HG02623 (cell line): Measurements from ENCODE around the gene PLOD1.

Experiments used
- ATAC-seq: cut with Tn5 transposase; IDR thresholded peaks from one replicate; pipeline ENCODE4 v1.9.1; 2021; ENCODE audit warnings: moderate library complexity; ENCODE audit not compliant: unreplicated experiment

Gene PLOD1

DNA sequence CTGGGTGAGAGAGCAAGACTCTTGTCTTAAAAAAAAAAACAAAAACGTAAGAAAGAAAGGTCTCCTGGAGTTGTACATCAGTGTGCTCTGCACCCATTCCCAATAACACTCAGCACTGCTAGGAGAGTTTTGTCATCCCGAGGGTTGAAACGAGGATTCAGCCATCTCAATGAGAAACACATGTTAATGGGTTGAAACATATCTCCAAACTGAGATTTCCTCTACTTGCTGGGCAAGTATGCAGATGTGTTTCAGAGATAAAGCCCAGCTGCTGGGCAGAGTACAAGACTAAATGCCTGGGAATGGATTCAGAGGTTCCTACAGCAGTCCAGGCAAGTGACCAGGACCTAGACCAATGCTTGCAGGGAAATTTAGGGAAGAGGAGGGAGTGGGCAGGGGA lies 43.1 kb downstream of the PLOD1 start:
- ATAC-seq = no peak

DNA sequence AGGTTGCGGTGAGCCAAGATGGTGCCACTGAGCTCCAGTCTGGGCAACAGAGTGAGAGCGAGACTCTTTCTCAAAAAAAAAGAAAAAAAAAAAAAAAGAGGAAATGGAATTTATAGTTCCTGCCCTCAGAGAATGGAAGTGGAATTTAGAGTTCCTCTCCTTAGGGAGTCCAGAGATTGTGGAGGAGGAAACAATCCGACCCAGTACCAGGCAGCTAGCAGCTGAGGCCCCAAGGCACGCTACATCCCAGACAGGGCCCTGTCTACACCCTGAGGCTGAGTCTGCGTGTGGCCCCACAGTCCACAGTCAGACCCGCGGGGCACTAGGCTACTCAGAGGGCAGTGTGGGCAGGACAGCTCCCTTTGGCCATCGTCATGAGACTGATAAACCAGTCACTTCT lies 43.8 kb downstream of the PLOD1 start:
- ATAC-seq = no peak

DNA sequence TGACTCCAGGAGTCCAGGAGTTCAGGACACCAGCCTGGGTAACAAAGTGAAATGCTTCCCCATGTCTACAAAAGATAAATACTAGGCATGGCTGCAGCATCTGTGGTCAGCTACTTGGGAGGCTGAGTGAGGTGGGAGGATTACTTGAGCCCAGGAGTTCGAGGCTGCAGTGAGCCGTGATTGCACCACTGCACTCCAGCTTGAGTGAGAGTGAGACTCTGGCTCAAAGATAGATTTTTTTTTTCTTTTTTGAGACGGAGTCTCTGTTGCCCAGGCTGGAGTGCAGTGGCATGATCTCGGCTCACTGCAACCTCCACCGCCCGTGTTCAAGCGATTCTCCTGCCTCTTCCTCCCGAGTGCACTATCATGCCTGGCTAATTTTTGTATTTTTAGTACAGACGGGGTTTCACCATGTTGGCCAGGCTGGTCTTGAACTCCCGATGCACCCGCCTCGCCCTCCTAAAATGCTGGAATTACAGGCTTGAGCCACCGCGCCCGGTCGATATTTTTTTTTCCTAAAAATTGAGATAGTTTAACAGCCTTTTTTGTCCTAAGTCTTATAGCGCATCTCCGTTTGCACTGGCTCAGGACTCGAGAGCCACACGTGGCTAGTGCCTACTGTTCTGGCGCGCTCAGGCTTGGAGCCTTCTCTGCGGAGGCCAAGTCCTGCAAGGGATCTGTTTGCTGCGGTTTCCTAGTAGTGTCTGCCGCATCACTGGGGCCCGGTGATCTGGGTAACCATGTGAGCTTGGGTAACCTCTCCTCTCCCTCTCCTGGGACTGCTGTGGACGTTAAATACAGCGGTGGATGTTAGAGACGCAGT lies 44.7 kb downstream of the PLOD1 start:
- ATAC-seq = no peak

DNA sequence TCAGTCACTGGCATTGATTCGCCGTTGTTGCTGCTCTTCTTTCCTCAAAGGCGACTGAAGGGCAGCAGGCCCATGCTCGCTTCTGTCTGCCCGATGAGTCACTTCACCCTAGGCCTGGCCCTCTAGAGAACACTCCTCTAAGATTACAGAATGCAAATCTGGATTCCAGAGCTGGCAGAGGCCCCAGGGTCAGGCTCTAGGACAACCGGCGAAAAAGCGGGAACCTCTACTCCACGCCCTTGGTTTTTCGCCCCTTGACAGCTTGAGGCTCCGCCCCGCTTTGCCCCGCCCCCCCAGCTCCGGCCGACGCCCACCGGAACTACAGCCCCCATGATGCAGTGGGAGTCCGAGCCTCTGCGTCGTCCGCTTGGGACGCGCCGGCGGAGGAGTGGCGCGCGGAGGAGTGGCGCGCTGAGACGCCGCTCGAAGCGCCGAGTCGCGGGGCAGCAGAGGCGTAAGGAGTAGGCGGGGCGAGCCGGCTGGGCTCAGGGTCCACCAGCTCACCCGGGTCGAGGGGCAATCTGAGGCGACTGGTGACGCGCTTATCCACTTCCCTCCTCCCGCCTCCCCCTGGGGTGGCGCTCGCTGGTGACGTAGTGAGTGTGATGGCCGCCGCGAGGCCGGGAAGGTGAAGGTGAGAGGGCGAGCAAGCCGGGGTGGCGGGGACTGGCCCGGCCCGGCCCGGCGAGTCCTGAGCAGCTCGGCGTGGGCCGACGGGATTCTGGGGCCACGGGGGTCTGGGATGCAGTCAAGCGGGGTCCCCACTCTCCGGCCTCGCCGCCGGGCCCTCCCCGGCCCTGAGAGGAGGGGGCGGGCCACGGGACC lies 45.5 kb downstream of the PLOD1 start, which contains the start of gene MFN2:
TSS of gene MFN2 (plus strand) at position 594 of the 825 bp plus-strand sequence. CDS start 8,725 bp downstream, outside the sequence.
- peak; percentile 84 for ATAC-seq

DNA sequence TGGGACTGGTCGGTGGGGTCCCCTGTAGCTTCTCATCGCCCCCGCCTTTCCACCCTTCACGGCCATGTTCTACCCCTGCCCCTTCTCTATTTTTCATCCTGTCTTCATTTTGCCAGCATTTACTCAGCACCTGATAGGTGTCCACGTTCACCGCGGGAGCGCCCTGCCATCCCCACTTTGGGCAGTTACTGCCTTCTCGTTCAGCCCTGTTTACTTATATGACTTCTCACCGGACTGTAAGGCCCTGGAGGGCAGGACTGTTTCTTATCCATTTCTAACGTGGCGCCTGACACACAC lies 46.1 kb downstream of the PLOD1 start:
- ATAC-seq = no peak

DNA sequence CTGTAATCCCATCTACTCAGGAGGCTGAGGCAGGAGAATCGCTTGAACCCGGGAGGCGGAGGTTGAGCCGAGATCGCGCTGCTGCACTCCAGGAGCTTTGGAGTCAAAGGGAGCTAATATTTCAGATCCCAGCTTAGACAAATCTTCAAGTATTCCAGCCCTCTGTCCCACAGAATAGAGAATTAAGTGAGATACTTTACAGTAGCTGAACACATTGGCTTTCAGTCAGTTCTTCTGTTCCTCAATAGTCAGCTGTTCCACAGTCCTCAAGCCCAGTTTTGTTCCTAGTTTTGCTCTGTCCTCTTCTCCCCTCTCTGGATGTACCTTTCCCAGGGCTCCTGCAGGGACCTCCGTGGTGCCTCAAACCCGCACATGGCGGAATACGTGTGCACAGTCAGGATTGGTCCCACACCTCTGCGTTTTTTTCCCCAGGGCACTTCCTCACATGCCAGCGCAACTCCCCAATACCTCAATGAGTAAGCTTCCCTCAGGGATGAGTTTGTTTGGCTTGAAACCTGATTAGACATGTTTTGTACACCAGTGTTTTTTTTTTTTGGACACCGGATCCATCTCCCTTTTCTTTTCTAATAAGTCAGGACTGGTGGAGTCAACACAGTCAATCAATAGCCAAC lies 47.0 kb downstream of the PLOD1 start:
- no peak for ATAC-seq

DNA sequence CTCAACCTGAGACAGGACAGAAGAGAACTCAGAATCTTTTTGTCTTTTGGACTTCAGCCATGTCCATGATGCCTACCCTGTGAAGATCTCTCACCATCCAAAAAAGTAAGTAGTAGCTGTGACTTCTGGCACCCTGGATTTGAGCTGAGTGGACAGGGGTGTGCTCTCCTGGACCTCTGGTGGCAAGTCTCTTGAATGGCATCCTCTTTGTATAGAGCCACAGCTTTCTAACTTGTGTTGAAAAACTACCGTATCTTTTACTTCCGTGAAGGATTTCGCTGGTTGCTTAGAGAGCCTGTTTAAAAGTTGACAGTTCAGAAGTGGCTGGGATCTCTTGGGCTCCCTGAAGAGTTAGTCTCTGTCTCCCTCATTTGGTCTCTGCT lies 47.5 kb downstream of the PLOD1 start:
- ATAC-seq = no peak

DNA sequence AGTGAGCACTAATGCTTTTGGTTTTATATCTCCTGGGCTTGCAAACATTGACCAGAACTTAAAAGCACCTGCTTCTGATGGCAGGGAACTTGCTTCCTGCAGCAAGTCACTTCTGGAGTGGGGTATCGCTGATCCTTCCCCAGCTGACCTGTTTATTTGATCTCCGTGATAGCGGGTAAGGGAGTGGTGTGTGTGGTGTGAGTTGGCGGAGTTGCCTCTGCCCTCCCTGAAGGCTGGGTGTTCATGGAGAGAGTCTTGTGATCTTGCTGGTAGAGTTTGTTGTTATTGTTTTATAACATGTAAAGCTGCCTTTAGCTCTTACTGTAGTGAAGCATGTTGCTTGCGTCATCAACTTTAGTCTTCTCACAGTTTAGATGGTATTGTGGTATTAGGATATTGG lies 49.6 kb downstream of the PLOD1 start:
- ATAC-seq = no peak

DNA sequence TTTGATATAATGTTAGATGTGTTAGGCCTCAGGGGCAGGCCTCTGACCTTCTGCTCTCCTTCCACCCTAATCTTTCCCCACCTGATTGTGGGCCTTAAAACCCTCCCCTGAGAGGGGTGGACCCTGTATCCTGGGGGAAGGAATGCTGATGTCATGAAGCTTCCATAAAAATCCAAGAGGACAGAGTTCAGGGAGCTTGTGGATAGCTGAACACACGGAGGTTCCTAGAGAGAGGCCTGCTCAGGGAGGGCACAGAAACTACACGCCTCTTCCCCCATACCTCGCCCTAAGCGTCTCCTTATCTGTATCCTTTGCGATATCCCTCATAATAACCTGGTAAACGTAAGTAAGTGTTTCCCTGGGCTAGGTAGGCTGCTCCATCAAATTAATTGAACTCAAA lies 50.1 kb downstream of the PLOD1 start:
- ATAC-seq = no peak

DNA sequence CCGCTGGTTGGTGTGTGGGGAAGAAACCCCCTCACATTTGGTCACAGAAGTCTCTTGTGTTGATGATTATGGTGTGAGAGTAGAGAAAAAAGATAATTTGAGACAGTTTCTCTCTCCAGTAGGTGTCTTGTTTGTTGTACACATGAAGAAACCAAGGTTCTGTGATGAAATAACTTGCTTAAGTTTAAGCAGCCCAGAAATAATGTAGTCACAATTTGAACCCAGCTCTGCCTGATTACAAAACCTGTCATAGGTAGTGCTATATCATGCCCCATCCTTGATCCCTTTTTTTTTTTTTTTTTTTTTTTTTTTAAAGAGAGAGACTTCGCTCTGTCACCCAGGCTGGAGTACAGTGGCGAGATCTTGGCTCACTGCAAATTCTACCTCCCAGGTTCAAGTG lies 50.7 kb downstream of the PLOD1 start:
- no peak for ATAC-seq

DNA sequence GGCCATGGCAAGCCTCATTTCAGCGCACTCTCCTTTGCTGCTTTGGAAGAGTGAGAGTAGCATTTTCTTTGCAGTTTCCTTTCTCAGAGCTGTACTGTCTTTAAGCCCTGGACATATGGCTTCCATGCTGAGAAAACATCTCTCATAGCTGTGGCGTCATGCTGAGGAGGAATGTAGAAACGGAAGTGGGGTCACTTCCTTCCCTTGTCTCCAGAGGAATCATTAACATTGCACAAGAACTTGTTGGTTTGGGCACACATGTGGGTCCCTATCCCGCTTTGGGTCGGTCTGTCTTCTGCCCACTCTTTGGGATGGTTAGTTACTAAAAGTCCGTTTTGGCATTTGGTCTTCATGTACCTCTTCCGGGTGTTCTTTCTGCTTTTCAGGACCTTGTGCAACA lies 51.3 kb downstream of the PLOD1 start:
- no peak for ATAC-seq

DNA sequence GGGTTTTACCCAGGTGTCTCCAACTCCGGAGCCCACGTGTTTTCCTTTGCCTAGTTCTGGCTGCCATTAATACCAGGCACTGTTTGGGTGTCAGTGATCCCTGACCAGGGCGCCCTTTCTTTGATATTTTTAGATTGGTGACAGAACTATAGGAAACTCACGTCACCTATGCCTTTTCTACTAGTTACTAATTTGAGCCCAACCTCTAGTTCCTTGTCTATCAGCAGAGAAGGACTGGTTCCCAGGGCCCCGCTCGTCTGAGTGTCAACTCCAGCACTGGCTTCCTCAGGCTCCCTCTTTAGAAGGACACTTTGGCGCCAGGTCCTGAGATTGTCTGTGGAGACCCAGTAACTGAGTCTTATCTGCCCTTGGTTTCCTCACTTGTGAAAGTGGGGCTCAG lies 55.2 kb downstream of the PLOD1 start:
- ATAC-seq = no peak

DNA sequence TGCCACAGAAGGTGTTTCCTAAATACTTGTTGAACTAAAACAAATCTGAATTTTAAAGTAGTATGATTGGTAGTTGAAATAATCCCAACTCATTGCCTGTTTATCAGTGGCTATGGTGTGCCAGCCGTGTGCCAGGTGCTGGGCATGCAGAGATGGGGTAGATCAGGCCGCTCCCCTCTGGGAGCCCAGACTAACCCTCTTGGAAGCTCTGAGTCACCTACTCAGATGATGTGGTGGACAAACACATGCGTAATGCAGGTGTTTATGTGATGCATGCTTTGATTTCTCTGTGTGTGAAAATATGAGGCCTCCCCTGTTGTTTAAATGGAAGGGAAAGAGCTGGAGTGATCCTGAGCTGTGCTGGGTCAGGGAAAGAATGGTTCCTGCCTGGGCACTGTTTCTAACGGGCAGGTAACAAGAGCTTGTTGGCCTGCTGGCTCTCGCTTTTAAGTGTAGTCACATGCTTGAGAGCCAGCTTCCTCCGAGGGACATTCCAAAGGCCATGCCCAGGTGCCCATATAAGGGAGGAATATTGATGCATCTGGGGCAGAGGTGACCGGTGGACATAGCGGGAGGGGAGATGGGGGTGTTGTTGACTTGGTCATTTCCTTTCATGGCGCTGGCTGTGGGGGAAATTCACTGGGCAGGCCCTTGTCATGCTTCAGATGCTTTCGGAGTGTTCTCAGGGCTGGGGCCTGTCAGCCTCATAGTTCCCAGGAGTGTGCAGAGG lies 56.0 kb downstream of the PLOD1 start:
- ATAC-seq = no peak

DNA sequence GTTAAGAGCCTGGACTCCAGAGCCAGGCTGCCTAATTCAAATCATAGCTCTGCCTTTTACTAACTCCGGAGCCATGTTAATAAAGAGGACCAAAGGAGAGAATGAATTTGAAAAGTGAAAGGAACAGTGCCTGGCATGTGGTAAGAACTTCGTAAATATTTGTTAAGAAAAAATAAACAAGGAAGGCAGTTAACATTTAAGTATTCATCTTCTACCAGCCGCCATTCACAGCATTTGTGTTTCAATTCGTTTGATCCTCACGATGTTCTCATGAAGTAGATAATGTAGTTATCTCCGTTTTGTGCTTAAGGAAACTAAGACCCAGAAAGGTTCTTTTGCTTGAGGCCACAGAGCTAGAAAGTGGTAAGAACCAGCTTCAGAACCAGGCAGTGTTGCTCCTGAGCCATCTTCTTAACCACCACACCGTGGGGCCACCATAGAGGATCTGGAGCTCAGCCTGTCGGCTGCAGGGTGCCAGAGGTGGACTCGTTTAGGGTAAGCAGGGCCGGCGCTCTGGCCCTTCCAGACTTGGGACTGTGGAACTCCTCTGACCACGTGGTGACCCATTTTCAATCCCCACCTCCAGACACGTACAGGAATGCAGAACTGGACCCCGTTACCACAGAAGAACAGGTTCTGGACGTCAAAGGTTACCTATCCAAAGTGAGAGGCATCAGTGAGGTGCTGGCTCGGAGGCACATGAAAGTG lies 57.6 kb downstream of the PLOD1 start:
- no peak for ATAC-seq

DNA sequence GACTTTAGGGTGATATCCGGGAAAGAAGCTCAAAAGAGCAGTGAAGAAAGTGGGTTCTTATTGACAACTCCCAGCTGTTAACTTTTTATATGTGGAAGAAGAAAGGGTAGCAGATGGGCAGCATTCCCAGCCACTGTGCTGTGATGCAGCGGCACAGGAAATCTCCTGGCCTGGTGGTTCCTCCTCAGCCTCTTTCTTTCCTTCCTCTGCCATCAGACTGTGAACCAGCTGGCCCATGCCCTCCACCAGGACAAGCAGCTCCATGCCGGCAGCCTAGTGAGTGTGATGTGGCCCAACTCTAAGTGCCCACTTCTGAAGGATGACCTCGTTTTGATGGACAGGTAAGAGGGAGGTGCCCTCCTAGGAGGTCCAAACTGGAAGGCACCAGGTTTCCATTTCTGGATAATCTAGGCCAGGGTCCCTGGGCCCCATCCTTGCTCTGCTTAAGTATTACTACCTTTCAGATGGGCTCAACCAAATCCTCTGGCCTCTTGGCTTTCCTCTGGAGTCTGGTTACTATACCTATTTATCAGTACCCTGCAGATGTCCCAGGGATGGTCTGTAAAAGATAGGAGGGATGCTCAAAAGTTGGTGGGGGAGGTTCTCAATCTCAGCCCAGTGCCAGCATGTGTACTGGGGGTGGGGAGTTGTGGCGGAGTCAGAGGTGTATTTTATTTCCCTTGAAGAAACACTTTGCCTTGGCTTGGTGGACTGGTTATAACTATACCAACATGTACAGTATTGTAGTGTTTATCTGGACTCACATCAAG lies 62.7 kb downstream of the PLOD1 start:
- ATAC-seq = no peak

DNA sequence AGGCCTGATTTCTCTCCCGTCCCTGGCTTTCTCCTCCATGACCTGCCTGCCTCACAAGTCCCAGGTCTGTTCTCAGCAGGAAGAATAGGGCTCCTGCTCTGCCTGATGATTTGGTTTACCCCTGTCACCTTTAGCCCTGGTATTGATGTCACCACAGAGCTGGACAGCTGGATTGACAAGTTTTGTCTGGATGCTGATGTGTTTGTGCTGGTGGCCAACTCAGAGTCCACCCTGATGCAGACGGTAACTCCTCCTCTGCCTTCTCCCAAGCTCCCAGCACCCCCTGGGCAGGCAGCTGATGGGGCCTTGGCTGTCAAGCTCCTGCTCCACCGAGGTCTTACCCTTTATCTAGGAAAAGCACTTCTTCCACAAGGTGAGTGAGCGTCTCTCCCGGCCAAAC lies 64.1 kb downstream of the PLOD1 start:
- no peak for ATAC-seq

DNA sequence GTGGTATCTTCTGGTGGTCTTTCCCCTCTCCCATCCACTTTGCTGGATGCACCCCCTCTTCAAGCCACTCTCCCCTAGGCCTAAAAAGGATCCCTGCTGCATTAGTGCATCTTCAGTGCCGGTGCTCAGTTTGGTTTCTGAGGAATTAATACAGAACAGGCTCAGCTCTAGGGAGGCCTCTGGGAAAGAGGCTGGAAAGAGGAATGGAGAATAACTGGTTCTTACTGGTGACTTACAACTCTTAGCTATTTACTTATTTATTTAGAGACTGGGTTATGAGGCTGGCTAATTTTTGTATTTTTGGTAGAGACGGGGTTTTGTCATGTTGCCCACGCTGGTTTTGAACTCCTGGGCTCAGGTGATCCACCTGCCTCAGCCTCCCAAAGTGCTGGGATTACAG lies 64.7 kb downstream of the PLOD1 start:
- no peak for ATAC-seq

DNA sequence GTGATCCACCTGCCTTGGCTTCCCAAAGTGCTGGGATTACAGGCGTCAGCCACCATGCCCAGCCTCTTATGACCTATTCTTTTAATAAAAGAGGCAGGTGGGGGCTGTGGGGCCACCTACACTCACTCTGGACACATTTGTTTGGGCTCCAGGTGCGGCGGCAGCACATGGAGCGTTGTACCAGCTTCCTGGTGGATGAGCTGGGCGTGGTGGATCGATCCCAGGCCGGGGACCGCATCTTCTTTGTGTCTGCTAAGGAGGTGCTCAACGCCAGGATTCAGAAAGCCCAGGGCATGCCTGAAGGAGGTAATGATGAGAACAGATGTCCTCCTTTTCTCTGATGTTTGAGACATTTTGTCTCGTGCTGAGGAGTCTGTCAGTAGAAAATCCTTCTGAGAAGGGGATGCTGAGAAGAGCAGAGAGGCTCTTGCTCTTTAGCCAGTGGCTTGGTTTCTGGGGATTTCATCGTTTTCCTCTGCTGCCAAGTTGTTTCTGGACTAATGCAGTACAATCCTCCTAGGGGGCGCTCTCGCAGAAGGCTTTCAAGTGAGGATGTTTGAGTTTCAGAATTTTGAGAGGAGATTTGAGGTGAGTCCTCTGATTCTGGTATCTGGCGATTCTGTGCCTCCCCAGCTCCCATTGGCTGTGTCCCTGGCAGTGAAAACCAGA lies 66.9 kb downstream of the PLOD1 start:
- ATAC-seq = no peak

DNA sequence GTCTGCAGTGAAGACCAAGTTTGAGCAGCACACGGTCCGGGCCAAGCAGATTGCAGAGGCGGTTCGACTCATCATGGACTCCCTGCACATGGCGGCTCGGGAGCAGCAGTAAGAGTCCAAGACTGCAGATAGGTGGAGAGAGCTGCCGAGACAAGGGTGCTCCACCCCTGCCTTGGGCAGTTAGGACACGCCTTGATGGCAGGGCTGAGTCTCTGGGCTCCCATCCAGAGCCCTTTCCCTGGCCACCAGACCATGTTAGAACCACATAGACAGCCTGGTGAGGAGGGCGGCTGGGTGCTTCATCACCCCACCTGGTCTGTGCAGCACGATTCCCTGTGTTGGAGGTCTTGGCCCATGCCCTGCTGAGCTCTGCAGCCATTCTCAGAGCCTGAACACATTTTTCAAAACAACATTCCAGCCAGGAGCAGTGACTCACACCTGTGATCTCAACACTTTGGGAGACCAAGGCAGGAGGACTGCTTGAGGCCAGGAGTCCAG lies 67.5 kb downstream of the PLOD1 start:
- no peak for ATAC-seq
